Embryonic facial prominence (tissue), 1 donor: ENCODE measurements around the gene CPVL.

Source experiments
- DNase-seq: peaks from one replicate; pipeline ENCODE4 v3.0.0-alpha.2; 2016; ENCODE audit errors: extremely low spot score

Gene CPVL

GRCh38 chr7:29044554-29044953, 101.8 kb downstream of the CPVL start:
- DNase-seq: no peak

GRCh38 chr7:29043576-29043975, 102.8 kb downstream of the CPVL start:
- no peak for DNase-seq

DNA sequence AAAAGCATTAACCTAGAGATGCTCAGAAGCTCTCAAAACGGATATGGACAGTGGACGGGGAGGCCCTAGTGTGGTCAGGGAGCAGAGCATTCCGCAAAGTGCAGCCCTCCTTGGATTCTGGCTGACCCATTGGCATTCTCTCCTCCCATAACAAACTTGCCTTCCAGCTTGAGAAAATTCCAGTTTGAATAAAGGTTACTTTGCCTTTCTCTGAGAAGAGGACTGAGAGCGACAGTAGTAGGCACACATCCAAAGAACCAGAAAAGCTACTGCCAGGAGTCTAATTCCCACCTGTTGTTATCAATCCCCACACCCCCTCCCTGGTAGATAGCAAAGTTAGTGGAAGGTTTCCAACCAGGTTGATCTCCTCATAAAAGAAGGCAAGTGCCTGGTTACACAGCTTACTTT, 103.5 kb downstream of the CPVL start:
- DNase-seq: no peak

DNA sequence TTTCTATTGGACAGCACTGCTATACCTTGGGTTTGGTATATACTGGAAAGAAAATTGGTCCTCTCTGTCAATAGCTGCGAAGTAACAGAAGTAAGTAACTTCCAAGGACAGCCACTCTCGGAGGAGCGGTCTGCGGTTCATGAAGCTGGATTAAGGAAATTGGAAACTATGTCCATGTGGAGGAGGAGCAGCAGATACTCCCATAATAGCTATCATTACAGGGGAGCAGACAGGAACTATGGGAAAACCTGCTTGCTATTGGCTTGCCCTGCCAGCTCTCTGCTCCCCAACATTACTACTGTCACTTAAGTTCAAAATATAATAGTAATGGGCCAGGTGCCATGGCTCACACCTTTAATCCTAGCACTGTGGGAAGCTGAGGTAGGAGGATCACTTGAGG, 104.3 kb downstream of the CPVL start:
- no peak for DNase-seq

DNA sequence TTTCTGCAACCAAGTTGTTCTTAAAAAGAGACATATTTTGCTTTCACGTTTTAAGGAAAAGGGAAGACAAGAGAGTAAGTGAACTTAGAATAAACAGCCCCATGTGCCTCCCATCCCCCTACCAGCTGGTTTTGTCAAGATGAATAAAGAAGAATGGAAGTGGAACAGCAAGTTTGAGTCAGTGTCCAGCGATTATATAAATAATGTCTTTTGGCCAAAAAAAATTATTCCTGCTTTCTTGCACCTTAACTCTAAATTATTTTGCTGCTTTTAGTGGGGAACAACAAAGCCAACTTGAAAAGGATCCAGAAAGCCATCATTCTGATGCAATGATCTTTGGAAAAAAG, 105.8 kb downstream of the CPVL start:
- DNase-seq: no peak

GRCh38 chr7:29039821-29040578, 106.3 kb downstream of the CPVL start:
- no peak for DNase-seq

GRCh38 chr7:29038463-29038862, 107.9 kb downstream of the CPVL start:
- DNase-seq: no peak

DNA sequence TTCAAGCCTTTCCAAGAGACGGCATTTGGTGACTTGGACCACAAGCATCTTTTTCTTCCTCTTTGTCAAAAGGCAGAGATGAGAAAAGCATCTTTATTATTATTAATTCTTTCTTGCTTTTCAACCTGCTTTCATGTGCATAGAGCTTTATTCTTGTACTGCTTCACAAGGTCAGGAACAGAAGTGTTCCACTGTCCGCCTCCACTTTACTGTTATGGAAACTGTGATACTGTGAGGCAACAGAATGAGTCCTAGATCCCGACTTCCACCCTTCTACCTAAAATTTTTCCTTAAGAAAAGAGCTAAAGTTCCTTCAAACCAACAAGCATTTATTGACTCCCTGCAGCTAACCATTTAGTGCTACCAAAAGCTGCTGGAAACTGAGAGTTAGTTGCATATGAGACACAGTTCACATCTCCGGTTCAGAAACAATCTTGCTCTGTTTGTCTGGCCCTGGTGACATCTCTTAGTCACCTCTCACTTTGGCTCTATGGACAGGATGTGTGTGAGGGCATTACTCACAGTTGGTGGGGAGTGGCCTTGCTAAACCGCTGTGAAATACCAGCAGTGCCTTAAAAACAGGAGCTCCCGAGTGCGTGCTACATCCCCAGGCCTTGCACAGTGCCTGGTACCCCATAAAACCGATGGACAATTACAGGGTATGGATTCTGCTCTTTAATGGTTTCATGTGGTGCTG, 111.1 kb downstream of the CPVL start:
- DNase-seq: no peak

DNA sequence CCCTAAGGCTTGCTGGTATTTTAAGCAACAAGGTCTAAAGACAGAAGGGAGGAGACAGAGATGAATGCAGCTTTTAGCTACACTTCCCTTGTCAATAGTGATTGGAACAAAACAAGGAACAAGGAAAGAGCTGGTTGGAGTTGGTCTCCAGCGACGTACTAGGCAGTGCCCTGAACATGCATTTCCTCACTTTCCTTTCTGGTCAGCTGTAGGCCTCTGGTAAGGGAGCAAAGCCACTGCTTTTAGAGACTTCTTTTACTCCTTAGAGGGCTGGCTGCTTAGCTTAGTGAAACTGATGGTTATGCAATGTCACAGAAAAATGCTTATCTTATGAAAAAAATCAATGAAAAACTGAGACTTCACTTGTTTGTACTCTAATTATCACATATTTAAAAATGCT, 112.8 kb downstream of the CPVL start:
- no peak for DNase-seq

- no peak for DNase-seq
Measured at GRCh38 chr7:29032146-29032545, 114.2 kb downstream of the CPVL start.

DNA sequence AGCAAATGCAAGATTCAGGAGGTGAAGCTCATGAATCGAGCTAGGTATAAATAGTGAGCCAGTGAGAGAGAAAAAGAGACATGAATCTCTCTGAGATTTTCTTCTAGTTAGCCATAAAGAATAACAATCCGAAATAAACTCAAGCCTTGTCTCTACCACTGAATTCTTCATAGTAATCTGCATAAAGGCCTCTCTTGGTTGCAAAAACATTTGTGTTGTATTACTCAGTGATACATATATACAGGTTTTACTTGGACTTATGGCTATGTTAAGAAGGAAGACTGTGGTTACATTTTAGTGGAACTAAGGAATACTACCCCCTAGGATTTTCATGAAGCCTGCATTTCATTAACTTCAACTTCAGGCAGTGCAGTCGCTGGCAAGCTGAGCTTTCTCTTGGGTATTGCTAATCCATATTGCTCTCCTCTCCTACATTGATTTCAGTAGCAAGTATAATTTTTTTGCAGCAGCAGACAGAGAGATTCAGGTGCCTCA, 115.5 kb downstream of the CPVL start:
- DNase-seq: no peak

DNA sequence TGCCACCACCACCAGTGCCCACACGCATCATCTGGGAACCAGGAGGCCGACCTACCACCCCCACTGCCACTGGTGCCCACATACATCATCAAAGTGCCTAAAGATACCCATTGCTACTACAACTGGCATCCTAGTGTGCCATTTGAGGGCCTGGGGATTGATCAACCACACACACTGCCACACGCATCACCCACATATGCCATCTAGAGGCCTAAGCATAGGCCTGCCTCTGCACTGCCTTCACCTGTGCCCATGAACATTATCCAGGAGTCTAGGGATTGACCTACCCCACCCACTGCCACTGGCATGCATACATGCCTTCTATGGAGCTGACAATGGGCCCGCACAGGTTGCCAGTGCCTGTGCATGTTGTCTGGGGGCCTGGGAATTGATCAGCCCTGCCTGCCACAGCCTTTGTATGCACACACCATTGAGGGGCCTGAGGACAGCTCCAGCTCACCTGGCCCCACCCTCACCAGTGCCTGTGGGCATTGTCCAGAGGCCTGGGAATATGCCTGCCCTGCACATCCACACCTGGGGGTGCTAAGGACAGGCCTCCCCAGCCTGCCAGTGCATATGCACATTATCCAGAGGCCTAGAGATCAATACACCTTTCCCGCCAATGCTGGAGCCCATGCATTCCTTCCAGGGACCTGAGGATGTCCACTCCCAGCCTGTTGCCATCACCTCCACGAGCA, 123.9 kb downstream of the CPVL start:
- no peak for DNase-seq

DNA sequence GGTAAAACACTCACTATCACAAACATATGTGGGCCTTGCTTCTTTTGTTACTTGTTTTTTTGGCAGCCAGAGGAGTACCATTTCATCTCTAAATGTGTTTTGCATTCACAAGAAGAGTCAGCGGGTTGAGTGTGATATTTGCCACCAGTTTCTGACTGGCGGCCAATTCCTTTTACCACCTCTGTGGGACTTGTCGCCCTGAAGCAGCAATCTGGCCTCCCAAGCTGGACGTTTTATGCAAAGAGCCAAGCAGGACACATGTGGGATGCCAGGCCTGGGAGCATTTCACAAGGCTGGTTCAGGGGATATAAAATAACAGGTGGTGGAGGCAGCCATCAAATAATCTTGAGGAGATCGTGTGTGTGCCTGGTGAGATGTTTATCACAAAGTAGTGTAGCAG, 126.4 kb downstream of the CPVL start:
- DNase-seq: no peak

GRCh38 chr7:29019387-29019786, 127.0 kb downstream of the CPVL start:
- no peak for DNase-seq

GRCh38 chr7:29017713-29018112, 128.6 kb downstream of the CPVL start:
- DNase-seq: no peak

DNA sequence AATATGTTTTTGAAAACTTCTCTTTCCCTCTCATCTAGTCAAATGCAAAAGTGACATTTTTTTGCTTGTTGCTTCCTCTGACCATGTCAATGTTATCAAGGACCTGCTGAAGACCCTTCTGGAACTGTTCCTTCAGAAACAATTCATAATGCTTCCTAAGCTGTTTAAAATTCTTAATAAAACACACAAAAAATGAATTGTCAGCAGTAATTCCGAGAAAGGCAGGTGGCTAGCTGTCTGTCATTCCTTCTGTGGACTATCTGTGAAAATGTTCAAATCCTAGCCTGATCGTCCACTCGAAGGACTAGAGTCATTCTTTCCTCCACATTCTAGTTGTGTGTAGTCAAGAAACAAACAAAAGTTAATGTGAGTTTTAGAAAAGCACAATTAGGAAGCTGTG, 131.6 kb downstream of the CPVL start:
- no peak for DNase-seq

DNA sequence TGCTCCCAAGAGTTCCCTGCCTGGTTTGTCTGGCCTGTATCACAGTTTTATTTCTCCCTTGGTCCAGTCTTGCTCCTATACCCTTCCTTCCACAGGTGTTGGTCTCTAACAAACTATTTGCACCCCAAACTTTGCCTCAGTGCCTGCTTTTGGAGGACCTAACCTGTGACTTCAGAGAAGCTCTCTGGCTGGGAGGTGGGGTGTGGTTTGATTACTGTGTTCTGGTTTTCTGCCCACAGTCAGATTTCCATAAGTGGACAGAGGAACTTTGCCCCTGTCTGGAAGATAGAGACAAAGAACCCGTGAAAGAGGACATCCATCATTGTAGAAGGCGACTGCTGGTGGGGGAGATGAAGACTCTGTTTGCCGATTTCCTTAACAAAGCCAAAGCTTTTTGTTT, 132.4 kb downstream of the CPVL start:
- no peak for DNase-seq

DNA sequence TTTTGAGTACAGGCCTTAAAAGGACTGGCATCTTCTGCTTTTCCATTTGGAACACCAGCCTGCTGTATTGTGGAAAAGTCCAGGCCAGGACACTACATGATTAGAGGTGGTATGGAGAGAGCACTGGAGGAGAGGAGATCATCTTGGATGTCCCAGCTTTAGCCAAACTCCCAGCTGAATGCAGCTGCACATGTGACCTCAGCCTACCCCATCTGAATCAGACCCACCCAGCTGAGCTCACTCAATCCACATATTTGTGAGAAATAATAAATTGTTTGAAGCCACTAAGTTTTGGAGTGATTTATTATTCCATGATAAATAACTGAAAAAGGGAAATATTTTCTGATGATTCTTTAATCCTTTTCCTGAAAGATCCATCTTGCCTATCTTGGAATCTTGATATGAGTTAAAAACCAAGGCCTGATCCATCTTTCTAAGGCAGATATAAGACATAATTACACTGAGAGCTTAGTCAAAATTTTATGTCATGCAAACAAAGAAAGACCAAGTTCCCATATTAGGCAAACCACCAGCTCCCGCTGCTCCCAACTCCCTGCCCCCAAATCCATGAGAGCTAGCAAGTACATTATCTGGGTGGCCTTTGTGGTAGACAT, 133.1 kb downstream of the CPVL start:
- no peak for DNase-seq

GRCh38 chr7:29009947-29010346, 136.4 kb downstream of the CPVL start:
- no peak for DNase-seq

GRCh38 chr7:29008590-29008989, 137.7 kb downstream of the CPVL start:
- no peak for DNase-seq

GRCh38 chr7:29007127-29007526, 139.2 kb downstream of the CPVL start:
- no peak for DNase-seq

- DNase-seq: no peak
Measured at GRCh38 chr7:29005829-29006228, 140.5 kb downstream of the CPVL start.
